Esophagus squamous epithelium (tissue), 5 donors: ENCODE measurements around the gene KCNJ6. TPM values are rescaled to one million over a fixed set of nuclear protein-coding genes. Genes with fewer than 3 reads are reported as not detected.
"Not testable (repeated sequence)": the region's sequence is repeated elsewhere in the genome, so short reads cannot be mapped to it uniquely, and the experiment has no call there.

Source experiments
- DNase-seq: peaks from one replicate; lab custom pipeline; 2025; lab: John Stamatoyannopoulos, UW
- H3K27ac ChIP-seq, 4 donors: fragments of 200-600 bp; sonication (generic); one replicate each; pipeline ENCODE4 v1.5.1; 2016 to 2019; ENCODE audit warnings: mild to moderate bottlenecking in 1 of 4
- H3K27me3 ChIP-seq, 4 donors: fragments of 200-600 bp; sonication (generic); 1 replicate in 3 of 4; 2 replicates in 1 of 4; pipeline versions ENCODE4 v1.5.1 to v1.6.0; 2017 to 2021; ENCODE audit warnings: antibody characterized with exemption in 1 of 4
- H3K36me3 ChIP-seq, 3 donors: fragments of 200-600 bp; sonication (generic); one replicate each; pipeline ENCODE4 v1.5.1; 2016 to 2019
- H3K4me1 ChIP-seq, 3 donors: fragments of 200-600 bp; sonication (generic); one replicate each; pipeline ENCODE4 v1.5.1; 2017 to 2019
- H3K4me3 ChIP-seq, 4 donors: fragments of 200-600 bp; sonication (generic); 1 replicate in 3 of 4; 2 replicates in 1 of 4; pipeline ENCODE4 v1.5.1; 2016 to 2019; ENCODE audit warnings: mild to moderate bottlenecking in 2 of 4, moderate library complexity in 1 of 4
- H3K9me3 ChIP-seq, 3 donors: fragments of 200-600 bp; sonication (generic); one replicate each; pipeline ENCODE4 v1.5.1; 2016 to 2019
- CTCF ChIP-seq, 6 experiments: fragments of 450-650 bp in 4 of 6; fragments of 200-600 bp in 2 of 6; sonication (generic) in 2 of 6; IDR thresholded peaks; one replicate each; pipeline ENCODE4 v1.5.1; 2016 to 2019; ENCODE audit warnings: antibody characterized with exemption in 6 of 6, mild to moderate bottlenecking in 4 of 6, moderate library complexity in 4 of 6
- POLR2A ChIP-seq, 4 donors: fragments of 450-650 bp; IDR thresholded peaks; one replicate each; pipeline ENCODE4 v1.6.1; 2017; ENCODE audit warnings: antibody characterized with exemption in 4 of 4, mild to moderate bottlenecking in 4 of 4, moderate library complexity in 3 of 4
- WGBS, 2 donors: methylation state at CpG; one replicate each; pipeline ENCODE4 v1.1.5; 2018; 5-methylcytosine and 5-hydroxymethylcytosine counted together
- intact Hi-C: fragments of 100-400 bp; cut with DNase I; formaldehyde crosslinking; loops from one replicate; pipeline ENCODE4 v1.15.0; 2022
- total RNA-seq, 4 donors: library from RNA; depleted of rRNA; stranded (reverse); fragments of >200 nt; gene quantifications; one replicate each; pipeline ENCODE4 v1.1.0, GENCODE V29; 2016
- donor health status: DM: yes; HTN: yes; CAD: no.

KCNJ6 gene
- total RNA-seq, 4 donors from 2014 or later, result not detected

GRCh38 chr21:37580666-37581065, 335.6 kb downstream of the KCNJ6 start:
- H3K4me3 ChIP-seq, result no peak overlapping the region
- no peak for DNase-seq
- TF ChIP-seq POLR2A (IDR thresholded peaks at IDR 0.05), result no peak
- TF ChIP-seq CTCF (IDR thresholded peaks at IDR 0.05), result no peak
- peaks cover 0 to 22% (median 13%) of the 10 kb centered on the region in 3 donors for H3K9me3 ChIP-seq
- WGBS, 2 donors, result 47 to 50% methylated on average over 3 of the region's 3 CpGs
- intact Hi-C loops, result no loop called here
- no peaks in the 10 kb centered on the region for H3K4me1 ChIP-seq
- no peak overlapping the region for H3K27ac ChIP-seq
- H3K27me3 ChIP-seq, result no peaks in the 10 kb centered on the region
- no peaks in the 10 kb centered on the region for H3K36me3 ChIP-seq

- no peak for DNase-seq
- no peak for TF ChIP-seq CTCF (IDR thresholded peaks at IDR 0.05)
- no peak for TF ChIP-seq POLR2A (IDR thresholded peaks at IDR 0.05)
- no peaks in the 10 kb centered on the region for H3K36me3 ChIP-seq
- no peak overlapping the region for H3K4me3 ChIP-seq
- no peaks in the 10 kb centered on the region for H3K27me3 ChIP-seq
- no peaks in the 10 kb centered on the region for H3K4me1 ChIP-seq
- peaks cover 0 to 22% (median 13%) of the 10 kb centered on the region in 3 donors for H3K9me3 ChIP-seq
- no peak overlapping the region for H3K27ac ChIP-seq
- WGBS, 2 donors, result 60 to 74% methylated on average over 1 of the region's 1 CpG
- intact Hi-C loops, result no loop called here
Observed at GRCh38 chr21:37579356-37579755, 336.9 kb downstream of the KCNJ6 start.

GRCh38 chr21:37578471-37579126, 337.7 kb downstream of the KCNJ6 start:
- no peaks in the 10 kb centered on the region for H3K4me1 ChIP-seq
- TF ChIP-seq CTCF (IDR thresholded peaks at IDR 0.05) (no peak), POLR2A (IDR thresholded peaks at IDR 0.05) (no peak)
- no peak for DNase-seq
- H3K4me3 ChIP-seq, result no peak overlapping the region
- intact Hi-C loops, result no loop called here
- H3K27ac ChIP-seq, result no peak overlapping the region
- WGBS, 2 donors, result 84 to 94% methylated on average over 2 of the region's 2 CpGs
- H3K9me3 ChIP-seq, result peaks cover 0 to 22% (median 13%) of the 10 kb centered on the region in 3 donors
- H3K27me3 ChIP-seq, result no peaks in the 10 kb centered on the region
- H3K36me3 ChIP-seq, result no peaks in the 10 kb centered on the region

- H3K27ac ChIP-seq, H3K4me1 ChIP-seq, H3K36me3 ChIP-seq, DNase-seq, H3K27me3 ChIP-seq, H3K4me3 ChIP-seq, intact Hi-C loops: not testable (repeated sequence)
- WGBS, 2 donors, result 100% methylated on average over 1 of the region's 1 CpG
- peaks cover 0 to 22% (median 13%) of the 10 kb centered on the region in 3 donors for H3K9me3 ChIP-seq
Observed at GRCh38 chr21:37576929-37577328, 339.3 kb downstream of the KCNJ6 start.

- DNase-seq, result no peak
- TF ChIP-seq POLR2A (IDR thresholded peaks at IDR 0.05) (no peak), CTCF (IDR thresholded peaks at IDR 0.05) (no peak)
- no peaks in the 10 kb centered on the region for H3K27me3 ChIP-seq
- WGBS, 2 donors, result 84 to 92% methylated on average over 10 of the region's 11 CpGs
- no peaks in the 10 kb centered on the region for H3K4me1 ChIP-seq
- intact Hi-C loops, result no loop called here
- H3K4me3 ChIP-seq, result no peak overlapping the region
- no peak overlapping the region for H3K27ac ChIP-seq
- peaks cover 0 to 22% (median 13%) of the 10 kb centered on the region in 3 donors for H3K9me3 ChIP-seq
- no peaks in the 10 kb centered on the region for H3K36me3 ChIP-seq
Observed at GRCh38 chr21:37575580-37575979, 340.7 kb downstream of the KCNJ6 start.
